Sigmoid colon (tissue), 4 donors: ENCODE results near the gene HMX3.

Source experiments
- CTCF ChIP-seq, 4 experiments: fragments of 450-650 bp in 3 of 4; fragments of 200-600 bp in 1 of 4; IDR thresholded peaks; one replicate each; pipeline ENCODE4 v1.5.1; 2016 to 2019; ENCODE audit warnings: antibody characterized with exemption in 4 of 4, mild to moderate bottlenecking in 3 of 4, moderate library complexity in 2 of 4
- EP300 ChIP-seq, 4 donors: sonication (generic); formaldehyde crosslinking; IDR thresholded peaks; one replicate each; pipeline ENCODE4 v1.6.1; 2017; ENCODE audit warnings: antibody characterized with exemption in 4 of 4
- POLR2A ChIP-seq, 2 donors: fragments of 450-650 bp; IDR thresholded peaks; one replicate each; pipeline ENCODE4 v1.6.1; 2016; ENCODE audit warnings: antibody characterized with exemption in 2 of 2, mild to moderate bottlenecking in 2 of 2, moderate library complexity in 2 of 2
- POLR2AphosphoS5 ChIP-seq, 4 donors: sonication (generic); formaldehyde crosslinking; IDR thresholded peaks; one replicate each; pipeline ENCODE4 v1.6.1; 2017; ENCODE audit warnings: antibody characterized with exemption in 4 of 4

GRCh38 chr10:123129618-123130271 lies 6.0 kb upstream of the HMX3 start:
- TF ChIP-seq POLR2AphosphoS5 (IDR thresholded peaks at IDR 0.05) (no peak), CTCF (IDR thresholded peaks at IDR 0.05) (no peak), EP300 (IDR thresholded peaks at IDR 0.05) (no peak), POLR2A (IDR thresholded peaks at IDR 0.05) (no peak)
